ENCODE results near the gene ZBTB47.

The ZBTB47 gene

GRCh38 chr3:42640771-42641370 is 12.6 kb upstream of the ZBTB47 start:
- no peak for TF ChIP-seq CTCF (IDR thresholded peaks at IDR 0.05)

DNA sequence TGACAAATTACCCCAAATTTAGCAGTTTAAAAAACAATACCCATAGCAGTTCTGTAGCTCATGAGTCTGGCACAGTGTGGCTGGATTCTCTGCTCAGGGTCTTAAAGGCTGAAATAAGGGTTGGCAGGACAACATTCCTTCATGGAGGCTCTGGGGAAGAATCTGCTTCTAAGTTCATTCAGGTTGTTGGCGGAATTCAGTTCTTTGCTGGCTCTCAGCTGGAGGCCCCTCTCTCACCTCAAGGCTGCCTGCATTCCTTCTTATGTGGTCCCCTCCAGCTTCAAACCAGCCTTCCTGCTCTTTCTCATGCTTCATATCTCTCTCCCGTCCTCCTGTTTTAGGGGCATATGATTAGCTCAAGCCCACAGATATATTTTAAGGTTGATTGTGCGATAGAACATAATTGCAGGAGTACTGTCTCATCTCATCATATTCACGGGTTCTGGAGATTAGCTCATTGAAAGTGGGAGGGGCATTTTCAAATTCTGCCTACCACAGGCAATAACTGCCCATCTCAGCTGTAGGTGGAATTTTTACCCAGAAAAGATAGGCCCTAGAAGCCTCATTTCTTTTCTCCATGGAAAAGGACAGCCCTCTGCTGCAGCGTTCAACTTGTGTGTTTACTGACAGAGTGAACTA is 5.6 kb upstream of the ZBTB47 start:
- TF ChIP-seq CTCF (IDR thresholded peaks at IDR 0.05) = no peak

- TF ChIP-seq CTCF (IDR thresholded peaks at IDR 0.05) = no peak
Measured at GRCh38 chr3:42649006-42649405, 4.5 kb upstream of the ZBTB47 start.

- no peak for TF ChIP-seq CTCF (IDR thresholded peaks at IDR 0.05)
Measured at GRCh38 chr3:42649783-42650182, 3.7 kb upstream of the ZBTB47 start.

- no peak for TF ChIP-seq CTCF (IDR thresholded peaks at IDR 0.05)
Measured at GRCh38 chr3:42651248-42652091, 2.0 kb upstream of the ZBTB47 start.

DNA sequence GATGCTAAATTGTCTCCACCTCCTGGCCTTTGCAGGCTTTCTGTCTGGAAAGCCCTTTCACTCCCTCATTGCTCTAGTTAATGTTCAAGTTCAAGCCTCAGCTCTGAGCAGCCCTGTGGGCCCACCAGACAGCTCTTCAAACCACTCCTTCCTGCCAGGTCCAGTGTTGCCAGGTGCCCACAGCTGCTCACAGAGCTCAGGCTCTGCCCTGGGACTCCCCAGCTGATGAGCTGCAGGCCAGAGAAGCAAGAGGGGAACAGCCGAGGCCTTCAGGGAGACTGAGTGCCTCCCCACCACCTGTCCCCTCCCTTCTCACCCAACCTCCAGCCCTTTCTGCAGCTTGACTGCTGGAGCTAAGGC is 1.3 kb upstream of the ZBTB47 start:
- no peak for TF ChIP-seq CTCF (IDR thresholded peaks at IDR 0.05)

DNA sequence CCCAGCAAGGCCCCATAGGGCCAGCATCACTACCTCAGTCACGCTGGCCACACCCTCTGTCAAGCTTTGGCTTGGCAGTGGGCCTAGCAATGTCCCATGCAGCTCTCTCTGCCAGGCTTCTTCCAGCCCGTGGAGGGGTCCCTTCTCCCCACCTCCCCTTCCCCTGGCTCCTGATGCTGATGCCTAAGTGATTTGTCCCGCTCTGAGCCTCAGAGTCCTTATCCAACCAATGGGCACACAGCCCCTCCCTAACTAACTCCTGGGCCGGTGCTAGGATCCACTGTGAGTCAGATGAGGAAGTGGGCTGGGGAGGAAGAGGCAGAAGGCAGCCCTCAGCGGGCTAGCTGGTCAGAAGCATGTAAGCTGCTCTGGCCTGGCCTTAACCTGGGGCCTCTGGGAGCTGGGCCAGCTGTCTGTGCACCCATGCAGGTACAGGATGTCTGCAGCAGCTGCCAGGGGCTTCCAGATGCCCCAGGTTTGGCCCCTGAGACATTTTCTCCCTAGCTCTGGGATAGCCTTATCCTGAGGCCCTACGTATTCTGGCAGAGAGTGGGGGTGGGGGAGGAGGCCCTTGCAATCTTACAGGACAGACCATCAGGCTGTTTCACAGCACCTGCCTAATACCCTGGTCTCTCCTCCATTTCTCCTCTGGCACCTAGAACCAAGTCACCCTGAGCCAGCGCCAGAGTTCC is 740 bp upstream of the ZBTB47 start:
- TF ChIP-seq CTCF (IDR thresholded peaks at IDR 0.05) = no peak
